SK-N-MC (cell line): ENCODE results near the gene C5.

Experiments used
- FOXP2 ChIP-seq: optimal IDR thresholded peaks from 2 replicates; pipeline ENCODE3; 2011; ENCODE audit warnings: mild to moderate bottlenecking, moderate library complexity; ENCODE audit not compliant: insufficient read depth; ENCODE audit errors: extremely low read length, control extremely low read depth
- POLR2AphosphoS5 ChIP-seq: IDR thresholded peaks from 2 replicates; pipeline ENCODE4 v1.6.1; 2012; ENCODE audit warnings: mild to moderate bottlenecking, low read depth, low read length, borderline replicate concordance

DNA sequence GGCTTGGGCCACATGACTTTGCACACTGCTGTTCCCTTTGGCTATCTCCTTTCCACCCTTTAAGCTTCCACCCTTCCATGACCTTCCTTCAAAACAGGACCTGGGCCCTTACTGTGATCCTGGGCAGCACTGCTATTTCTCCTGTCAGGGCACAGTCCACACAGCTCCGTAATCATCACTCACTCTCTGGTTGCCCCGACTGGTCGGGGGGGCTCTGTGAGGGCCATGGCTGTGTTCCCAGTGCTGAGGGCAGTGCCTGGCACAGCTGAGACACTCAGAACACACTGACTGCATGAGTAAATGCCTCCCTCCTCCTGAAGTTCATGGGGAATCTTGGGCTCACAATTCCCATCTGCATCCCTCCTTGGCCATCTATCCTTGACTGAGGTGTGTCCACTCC lies 135.7 kb downstream of the C5 start:
- TF ChIP-seq POLR2AphosphoS5, result no peak
- no peak for TF ChIP-seq FOXP2
